SK-N-SH (cell line): Measurements from ENCODE around the gene TP53I13.

ENCODE experiments used
- MEF2A ChIP-seq: IDR thresholded peaks from 2 replicates; pipeline ENCODE4 v1.4.0; 2012; ENCODE audit warnings: low read depth, borderline replicate concordance
- POLR2AphosphoS5 ChIP-seq: IDR thresholded peaks from 2 replicates; pipeline ENCODE4 v1.6.1; 2012; ENCODE audit warnings: low read depth, low read length
- TF ChIP-seq, protein P1 (sequence below): fragments of 200-600 bp; sonication (generic); IDR thresholded peaks from 2 replicates; pipeline ENCODE4 v1.6.1; 2017; ENCODE audit warnings: antibody characterized with exemption, mild to moderate bottlenecking, moderate library complexity

DNA sequence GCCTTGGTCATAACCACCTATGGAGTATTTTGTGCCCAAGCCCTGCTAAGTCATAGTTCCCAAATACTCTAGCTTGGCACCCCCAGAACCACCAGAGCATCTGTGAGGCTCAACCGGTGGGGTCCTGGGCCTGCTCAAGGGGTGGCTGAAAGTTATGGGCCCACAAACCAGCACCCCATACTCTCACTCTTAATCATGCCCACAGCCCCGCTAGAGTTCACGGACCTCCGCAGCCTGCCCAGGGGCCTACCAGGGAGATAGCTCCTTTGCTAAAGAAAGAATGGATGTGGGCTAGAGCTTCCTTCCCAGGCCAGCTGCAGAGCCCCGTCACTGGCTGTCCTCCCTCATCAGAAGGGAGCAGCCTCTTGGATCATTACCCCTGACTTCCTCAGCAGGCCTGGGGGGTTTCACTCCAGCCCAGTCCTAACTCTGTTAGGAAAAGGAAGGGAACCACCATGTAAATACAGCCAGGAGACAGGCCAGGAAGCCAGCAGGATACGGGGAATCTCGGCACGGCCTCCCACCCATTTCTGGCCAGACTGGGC lies 19.6 kb downstream of the TP53I13 start:
- TF ChIP-seq, protein P1, sequence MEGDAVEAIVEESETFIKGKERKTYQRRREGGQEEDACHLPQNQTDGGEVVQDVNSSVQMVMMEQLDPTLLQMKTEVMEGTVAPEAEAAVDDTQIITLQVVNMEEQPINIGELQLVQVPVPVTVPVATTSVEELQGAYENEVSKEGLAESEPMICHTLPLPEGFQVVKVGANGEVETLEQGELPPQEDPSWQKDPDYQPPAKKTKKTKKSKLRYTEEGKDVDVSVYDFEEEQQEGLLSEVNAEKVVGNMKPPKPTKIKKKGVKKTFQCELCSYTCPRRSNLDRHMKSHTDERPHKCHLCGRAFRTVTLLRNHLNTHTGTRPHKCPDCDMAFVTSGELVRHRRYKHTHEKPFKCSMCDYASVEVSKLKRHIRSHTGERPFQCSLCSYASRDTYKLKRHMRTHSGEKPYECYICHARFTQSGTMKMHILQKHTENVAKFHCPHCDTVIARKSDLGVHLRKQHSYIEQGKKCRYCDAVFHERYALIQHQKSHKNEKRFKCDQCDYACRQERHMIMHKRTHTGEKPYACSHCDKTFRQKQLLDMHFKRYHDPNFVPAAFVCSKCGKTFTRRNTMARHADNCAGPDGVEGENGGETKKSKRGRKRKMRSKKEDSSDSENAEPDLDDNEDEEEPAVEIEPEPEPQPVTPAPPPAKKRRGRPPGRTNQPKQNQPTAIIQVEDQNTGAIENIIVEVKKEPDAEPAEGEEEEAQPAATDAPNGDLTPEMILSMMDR = no peak
- TF ChIP-seq POLR2AphosphoS5 (no peak), MEF2A (no peak)
